Measurements from ENCODE around the gene KLHL21.
A peak's percentile ranks its signal among the peaks of the same experiment; 100 is the strongest.
"Not testable (repeated sequence)": the region's sequence is repeated elsewhere in the genome, so short reads cannot be mapped to it uniquely, and the experiment has no call there.

KLHL21 gene

GRCh38 chr1:6602669-6603237, at the start of gene KLHL21:
KLHL21 (minus strand) TSS chr1:6602869; CDS start chr1:6602817, 52 bp downstream.
- DNase-seq: peak; percentile 86 to 88

GRCh38 chr1:6651909-6652308, 49.2 kb upstream of the KLHL21 start:
- DNase-seq: no peak

GRCh38 chr1:6648556-6648955, 45.9 kb upstream of the KLHL21 start:
- DNase-seq: no peak

- DNase-seq: peak; percentile 16 to 42
These were observed 44.0 kb upstream of the KLHL21 start for GRCh38 chr1:6646499-6647148.

- DNase-seq: no peak
These were observed 42.3 kb upstream of the KLHL21 start for GRCh38 chr1:6645018-6645417.

GRCh38 chr1:6640867-6641266, 38.2 kb upstream of the KLHL21 start:
- DNase-seq: not testable (repeated sequence)

GRCh38 chr1:6638226-6638625, 35.6 kb upstream of the KLHL21 start:
- no peak for DNase-seq

GRCh38 chr1:6637770-6638169, 35.1 kb upstream of the KLHL21 start:
- DNase-seq: no peak

GRCh38 chr1:6636778-6637177, 34.1 kb upstream of the KLHL21 start:
- not testable (repeated sequence) for DNase-seq

- no peak for DNase-seq
These were observed 33.5 kb upstream of the KLHL21 start for GRCh38 chr1:6635910-6636760.

GRCh38 chr1:6635161-6635909, 32.7 kb upstream of the KLHL21 start:
- no peak for DNase-seq

GRCh38 chr1:6634371-6635052, 31.8 kb upstream of the KLHL21 start:
- peak in 1 of 2 donors; percentile 25 for DNase-seq

- no peak for DNase-seq
These were observed 30.2 kb upstream of the KLHL21 start for GRCh38 chr1:6632588-6633514.

- no peak for DNase-seq
These were observed 28.4 kb upstream of the KLHL21 start for GRCh38 chr1:6631058-6631457.

- DNase-seq: no peak
These were observed 27.4 kb upstream of the KLHL21 start for GRCh38 chr1:6630027-6630426.

GRCh38 chr1:6628971-6629479, 26.4 kb upstream of the KLHL21 start:
- no peak for DNase-seq

- no peak for DNase-seq
These were observed 25.3 kb upstream of the KLHL21 start for GRCh38 chr1:6627841-6628545.

- no peak for DNase-seq
These were observed 24.4 kb upstream of the KLHL21 start for GRCh38 chr1:6627031-6627430.

- peak in 1 of 2 donors; percentile 12 for DNase-seq
These were observed 23.0 kb upstream of the KLHL21 start for GRCh38 chr1:6625584-6626149.
